ENCODE results near the gene STK31.
"Not testable (repeated sequence)": the region's sequence is repeated elsewhere in the genome, so short reads cannot be mapped to it uniquely, and the experiment has no call there.

Gene STK31

GRCh38 chr7:23712368-23713284 is 2.6 kb downstream of the STK31 start:
- DNase-seq (ENCODE audit: low read depth, low spot score): peak; percentile 29

GRCh38 chr7:23713285-23714149 is 3.5 kb downstream of the STK31 start:
- no peak for DNase-seq (ENCODE audit: low read depth, low spot score)

- DNase-seq (ENCODE audit: low read depth, low spot score): no peak
Observed at GRCh38 chr7:23714150-23714464, 4.1 kb downstream of the STK31 start.

- no peak for DNase-seq (ENCODE audit: low read depth, low spot score)
Observed at GRCh38 chr7:23714579-23714978, 4.6 kb downstream of the STK31 start.

GRCh38 chr7:23715099-23715498 is 5.1 kb downstream of the STK31 start:
- DNase-seq (ENCODE audit: low read depth, low spot score): no peak

DNA sequence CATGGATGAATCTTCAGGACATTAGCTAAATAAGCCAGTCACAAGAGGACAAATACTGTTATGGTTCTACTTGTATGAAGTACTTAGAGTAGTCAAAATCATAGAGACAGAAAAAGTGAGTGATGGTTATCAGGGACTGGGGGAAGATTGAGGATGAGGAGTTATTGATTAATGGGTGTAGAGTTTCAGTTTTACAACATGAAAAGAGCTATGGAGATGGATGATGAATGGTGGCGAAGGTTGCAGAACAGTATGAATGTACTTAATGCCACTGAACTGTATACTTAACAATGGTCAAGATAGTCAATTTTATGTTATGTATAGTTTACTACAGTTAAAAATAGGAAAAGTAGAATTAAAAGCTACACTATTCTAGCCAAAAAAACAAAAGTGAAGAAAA is 7.8 kb downstream of the STK31 start:
- DNase-seq (ENCODE audit: low read depth, low spot score): no peak

DNA sequence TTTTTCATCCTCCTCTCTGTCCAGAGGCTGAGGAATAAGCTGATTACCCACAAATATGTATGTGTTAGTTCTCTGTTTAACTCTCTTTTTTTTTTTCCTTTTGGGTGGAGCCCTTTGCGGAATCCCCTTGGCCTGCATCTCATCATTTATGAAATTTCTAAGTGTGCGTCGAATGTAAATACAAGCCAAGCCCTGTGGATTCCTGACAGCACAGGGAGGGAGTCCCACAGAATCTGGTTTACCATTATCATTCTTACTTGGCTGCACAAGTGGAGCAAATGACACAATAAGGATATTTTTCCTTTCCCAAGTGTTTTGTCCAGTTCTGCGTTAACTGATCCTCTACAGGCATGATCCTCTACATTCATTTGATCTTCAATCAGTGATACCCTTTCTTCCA is 11.4 kb downstream of the STK31 start:
- no peak for DNase-seq (ENCODE audit: low read depth, low spot score)

DNA sequence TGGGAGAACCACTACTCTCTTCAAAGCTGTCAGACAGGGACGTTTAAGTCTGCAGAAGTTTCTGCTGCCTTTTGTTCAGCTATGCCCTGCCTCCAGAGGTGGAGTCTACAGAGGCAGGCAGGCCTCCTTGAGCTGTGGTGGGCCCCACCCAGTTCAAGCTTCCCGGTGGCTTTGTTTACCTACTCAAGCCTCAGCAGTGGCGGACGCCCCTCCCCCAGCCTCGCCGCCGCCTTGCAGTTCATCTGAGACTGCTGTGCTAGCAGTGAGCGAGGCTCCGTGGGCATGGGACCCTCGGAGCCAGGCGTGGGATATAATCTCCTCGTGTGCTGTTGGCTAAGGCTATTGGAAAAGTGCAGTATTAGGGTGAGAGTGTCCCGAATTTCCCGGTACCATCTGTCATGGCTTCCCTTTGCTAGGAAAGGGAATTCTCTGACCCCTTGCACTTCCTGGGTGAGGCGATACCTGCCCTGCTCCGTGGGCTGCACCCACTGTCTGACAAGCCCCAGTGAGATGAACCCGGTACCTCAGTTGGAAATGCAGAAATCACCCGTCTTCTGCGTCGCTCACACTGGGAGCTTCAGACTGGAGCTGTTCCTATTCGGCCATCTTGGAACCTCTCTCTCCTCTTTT is 12.7 kb downstream of the STK31 start:
- not testable (repeated sequence) for DNase-seq (ENCODE audit: low read depth, low spot score)

GRCh38 chr7:23724113-23724512 is 14.1 kb downstream of the STK31 start:
- not testable (repeated sequence) for DNase-seq (ENCODE audit: low read depth, low spot score)

- DNase-seq (ENCODE audit: low read depth, low spot score): no peak
Observed at GRCh38 chr7:23742051-23742450, 32.0 kb downstream of the STK31 start.

DNA sequence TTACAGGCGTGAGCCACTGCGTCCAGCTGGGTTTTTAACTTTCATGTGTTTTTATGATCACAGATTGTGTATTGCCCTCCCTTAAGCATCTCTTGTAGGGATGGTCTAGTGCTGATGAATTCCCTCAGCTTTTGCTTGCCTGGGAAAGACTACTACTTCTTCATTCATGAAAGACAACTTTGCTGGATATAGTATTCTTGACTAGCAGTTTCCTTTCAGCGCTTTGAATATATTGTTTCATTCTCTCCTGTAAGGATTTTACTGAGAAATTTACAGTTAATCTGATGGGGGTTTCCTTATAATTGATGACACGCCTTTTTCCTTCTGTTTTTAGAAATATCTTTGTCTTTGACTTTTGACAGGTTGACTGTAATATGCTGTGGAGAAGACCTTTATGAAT is 33.2 kb downstream of the STK31 start:
- no peak for DNase-seq (ENCODE audit: low read depth, low spot score)

DNA sequence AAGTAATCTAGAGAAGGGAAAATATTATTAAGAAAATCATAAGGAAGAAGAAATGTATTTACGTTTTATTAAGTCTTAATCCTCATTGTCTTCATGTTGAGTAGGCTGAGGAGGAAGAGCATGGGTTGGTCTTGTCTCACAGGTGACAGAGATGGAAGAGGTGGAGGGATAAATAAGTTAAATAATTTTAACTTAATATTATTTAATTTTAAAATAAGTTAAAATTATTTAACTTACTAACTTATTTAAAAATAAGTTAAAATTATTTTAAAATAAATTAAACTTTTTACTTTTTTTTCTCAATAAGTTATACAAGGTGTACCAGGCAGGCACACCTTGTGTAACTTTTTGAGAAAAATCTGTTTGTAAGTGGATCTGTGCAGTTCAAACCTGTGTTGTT is 36.6 kb downstream of the STK31 start:
- no peak for DNase-seq (ENCODE audit: low read depth, low spot score)

GRCh38 chr7:23751852-23752251 is 41.8 kb downstream of the STK31 start:
- DNase-seq (ENCODE audit: low read depth, low spot score): no peak

DNA sequence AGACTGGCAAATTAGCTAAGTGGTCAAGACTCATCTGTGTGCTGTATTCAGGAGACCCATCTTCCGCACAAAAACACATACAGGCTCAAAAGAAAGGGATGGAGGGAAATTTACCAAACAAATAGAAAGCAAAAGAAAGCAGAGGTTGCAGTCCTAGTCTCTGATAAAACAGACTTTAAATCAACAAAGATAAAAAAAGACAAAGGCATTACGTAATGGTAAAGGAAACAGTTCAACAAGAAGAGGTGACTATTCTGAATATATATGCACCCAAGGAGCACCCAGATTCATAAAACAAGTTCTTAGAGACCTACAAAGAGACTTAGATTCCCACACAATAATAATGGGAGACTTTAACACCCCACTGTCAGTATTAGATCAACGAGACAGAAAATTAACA is 48.8 kb downstream of the STK31 start:
- not testable (repeated sequence) for DNase-seq (ENCODE audit: low read depth, low spot score)

DNA sequence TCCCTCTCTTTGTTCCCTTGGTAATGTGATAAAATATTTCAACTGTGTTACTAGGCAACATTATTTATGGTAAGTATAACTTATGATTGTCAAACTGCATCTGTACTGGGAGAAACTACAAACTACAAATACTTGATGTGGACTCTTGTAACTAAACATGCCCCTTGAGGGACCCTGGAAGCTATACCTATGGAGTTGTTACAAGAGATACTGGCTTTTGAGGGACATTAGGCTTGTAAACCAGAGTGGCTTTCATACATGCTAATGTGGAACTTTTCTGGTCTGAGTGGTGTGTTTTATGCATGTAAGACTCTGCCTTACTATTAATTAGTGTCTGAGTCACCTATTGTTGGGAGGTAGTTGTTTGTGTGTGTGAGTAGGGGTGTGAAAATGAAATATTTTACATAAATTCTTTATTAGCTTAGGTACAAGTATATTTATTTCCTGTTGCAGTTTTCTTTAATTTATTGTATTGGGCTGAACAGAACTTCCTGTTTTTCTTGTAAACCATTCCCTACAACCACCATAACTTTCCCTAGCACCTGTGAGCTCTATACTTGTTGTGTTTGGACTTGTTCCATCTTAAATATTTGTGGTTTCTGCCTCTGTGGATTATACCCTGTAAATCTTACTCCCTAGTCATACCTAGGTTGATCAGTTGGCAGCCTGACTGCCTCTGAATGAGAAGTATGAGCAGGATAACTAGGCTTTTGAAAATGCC is 49.8 kb downstream of the STK31 start:
- peak; percentile 15 for DNase-seq (ENCODE audit: low read depth, low spot score)

- no peak for DNase-seq (ENCODE audit: low read depth, low spot score)
Observed at GRCh38 chr7:23765943-23766342, 55.9 kb downstream of the STK31 start.

- DNase-seq (ENCODE audit: low read depth, low spot score): no peak
Observed at GRCh38 chr7:23767514-23767913, 57.5 kb downstream of the STK31 start.

GRCh38 chr7:23768022-23768421 is 58.0 kb downstream of the STK31 start:
- DNase-seq (ENCODE audit: low read depth, low spot score): no peak

- DNase-seq (ENCODE audit: low read depth, low spot score): not testable (repeated sequence)
Observed at GRCh38 chr7:23779185-23779800, 69.3 kb downstream of the STK31 start.

DNA sequence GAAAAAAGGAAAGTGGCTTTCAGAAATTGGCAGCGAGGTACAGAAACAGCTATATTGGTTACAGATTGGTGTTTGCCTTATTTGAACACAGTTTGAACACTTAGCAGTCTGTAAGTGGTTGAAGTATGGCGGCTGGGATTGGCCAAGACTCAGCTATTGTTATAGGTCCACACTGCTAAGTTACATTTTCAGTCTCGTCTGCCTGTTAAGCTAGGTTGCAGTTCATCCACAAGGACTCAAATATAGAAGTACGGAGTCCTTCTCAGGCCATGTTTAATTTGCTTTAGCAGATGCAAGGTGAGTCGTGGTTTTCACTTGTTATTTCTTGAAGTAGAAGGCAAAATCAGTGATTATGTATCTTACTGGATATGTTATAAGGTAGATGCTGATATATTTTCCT is 73.1 kb downstream of the STK31 start:
- no peak for DNase-seq (ENCODE audit: low read depth, low spot score)

DNA sequence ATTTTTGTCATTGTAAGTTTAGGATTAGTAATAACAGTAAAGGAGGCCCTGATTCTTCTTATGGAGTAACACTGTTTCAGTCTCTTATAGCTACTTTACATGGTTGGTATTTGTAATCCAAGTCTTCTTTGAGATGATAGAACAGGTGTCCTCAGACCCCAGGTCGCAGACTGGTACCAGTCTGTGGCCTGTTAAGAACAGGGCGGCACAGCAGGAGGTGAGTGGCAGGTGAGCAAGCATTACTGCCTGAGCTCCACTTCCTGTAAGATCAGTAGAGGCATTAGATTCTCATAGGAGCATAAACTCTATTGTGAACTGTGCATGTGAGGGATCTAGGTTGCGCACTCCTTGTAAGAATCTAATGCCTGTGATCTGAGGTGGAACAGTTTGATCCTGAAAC is 77.3 kb downstream of the STK31 start:
- DNase-seq (ENCODE audit: low read depth, low spot score): no peak
